Prostate gland (tissue), 2 donors: ENCODE measurements around the gene LSG1.

ENCODE experiments used
- POLR2A ChIP-seq: fragments of 450-650 bp; IDR thresholded peaks from one replicate; pipeline ENCODE4 v1.6.1; 2016; ENCODE audit warnings: antibody characterized with exemption, mild to moderate bottlenecking
- TF ChIP-seq, protein P1 (sequence below), 4 experiments: fragments of 200-600 bp in 2 of 4; fragments of 450-650 bp in 2 of 4; sonication (generic) in 2 of 4; IDR thresholded peaks; 1 replicate in 3 of 4; 2 replicates in 1 of 4; pipeline ENCODE4 v1.5.1; 2016 to 2019; ENCODE audit warnings: antibody characterized with exemption in 4 of 4, mild to moderate bottlenecking in 2 of 4, moderate library complexity in 2 of 4

DNA sequence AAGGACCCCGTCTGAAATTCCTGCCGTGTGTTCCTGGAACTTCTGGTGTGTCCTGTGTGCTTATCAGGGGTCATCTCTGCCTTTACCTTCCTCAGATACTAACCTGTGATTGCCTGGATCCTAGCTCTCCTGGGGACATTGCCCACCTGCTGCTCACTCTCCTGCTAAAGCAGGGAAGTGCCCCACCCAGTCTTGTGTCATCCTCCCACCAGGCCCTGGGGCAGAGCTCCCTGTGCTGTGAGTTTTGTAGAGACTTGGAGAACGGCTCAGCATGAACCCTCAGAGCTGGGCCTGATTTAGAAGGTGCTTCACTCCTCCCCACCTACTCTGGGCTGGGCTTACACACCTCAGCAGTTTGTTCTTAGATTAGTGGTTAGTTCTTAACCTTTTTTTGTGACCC is 34.9 kb downstream of the LSG1 start:
- TF ChIP-seq, protein P1, sequence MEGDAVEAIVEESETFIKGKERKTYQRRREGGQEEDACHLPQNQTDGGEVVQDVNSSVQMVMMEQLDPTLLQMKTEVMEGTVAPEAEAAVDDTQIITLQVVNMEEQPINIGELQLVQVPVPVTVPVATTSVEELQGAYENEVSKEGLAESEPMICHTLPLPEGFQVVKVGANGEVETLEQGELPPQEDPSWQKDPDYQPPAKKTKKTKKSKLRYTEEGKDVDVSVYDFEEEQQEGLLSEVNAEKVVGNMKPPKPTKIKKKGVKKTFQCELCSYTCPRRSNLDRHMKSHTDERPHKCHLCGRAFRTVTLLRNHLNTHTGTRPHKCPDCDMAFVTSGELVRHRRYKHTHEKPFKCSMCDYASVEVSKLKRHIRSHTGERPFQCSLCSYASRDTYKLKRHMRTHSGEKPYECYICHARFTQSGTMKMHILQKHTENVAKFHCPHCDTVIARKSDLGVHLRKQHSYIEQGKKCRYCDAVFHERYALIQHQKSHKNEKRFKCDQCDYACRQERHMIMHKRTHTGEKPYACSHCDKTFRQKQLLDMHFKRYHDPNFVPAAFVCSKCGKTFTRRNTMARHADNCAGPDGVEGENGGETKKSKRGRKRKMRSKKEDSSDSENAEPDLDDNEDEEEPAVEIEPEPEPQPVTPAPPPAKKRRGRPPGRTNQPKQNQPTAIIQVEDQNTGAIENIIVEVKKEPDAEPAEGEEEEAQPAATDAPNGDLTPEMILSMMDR (IDR thresholded peaks at IDR 0.05): no peak
- no peak for TF ChIP-seq POLR2A
